Stimulated activated CD4-positive, alpha-beta T cell treated with anti-CD3 and anti-CD28 coated beads, TNF-alpha, amount 100 ng/mL, for 4 hours (primary cell): ENCODE data around the gene CNDP1.

Source experiments
- DNase-seq, 3 experiments: peaks; one replicate each; pipeline ENCODE4 v3.0.0-alpha.2; 2020; ENCODE audit warnings: low read depth in 3 of 3

Gene CNDP1

DNA sequence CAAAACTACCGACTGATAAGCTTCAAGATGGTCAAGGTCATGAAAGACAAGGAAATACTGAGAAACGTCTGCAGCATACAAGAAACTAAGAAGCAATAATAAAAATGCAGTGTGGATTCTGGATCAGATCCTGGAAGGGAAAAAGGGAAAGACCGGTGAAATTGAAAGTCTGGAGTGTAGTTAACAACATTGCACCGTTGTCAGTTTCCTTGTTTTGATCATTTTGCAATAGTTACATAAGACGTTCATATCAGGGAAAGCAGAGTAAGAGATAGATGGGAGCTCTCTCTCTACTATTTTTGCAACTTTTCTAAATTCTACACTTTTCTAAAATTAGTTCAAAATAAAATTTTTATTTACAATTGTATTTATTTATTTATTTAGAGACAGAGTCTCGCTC lies 48.3 kb downstream of the CNDP1 start:
- DNase-seq: no peak

DNA sequence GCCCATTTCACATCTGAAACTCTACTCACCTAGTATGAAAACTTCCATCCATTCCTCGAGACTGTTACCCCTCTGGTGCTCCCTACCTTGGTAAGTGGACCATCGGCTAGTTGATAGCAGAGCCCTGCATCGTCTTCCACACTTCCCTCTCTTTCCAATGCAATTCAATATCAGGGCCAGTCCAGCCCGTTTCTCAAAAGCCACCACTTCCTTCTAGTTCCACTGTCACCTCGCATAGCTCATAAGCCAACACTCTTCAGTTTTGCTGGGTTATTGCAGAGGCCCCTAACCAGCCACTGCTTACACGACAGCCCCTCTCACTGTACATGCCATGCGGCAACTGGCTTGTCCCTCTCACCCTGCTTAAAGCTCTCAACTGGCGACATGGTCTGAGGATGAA lies 53.1 kb downstream of the CNDP1 start:
- DNase-seq: no peak

DNA sequence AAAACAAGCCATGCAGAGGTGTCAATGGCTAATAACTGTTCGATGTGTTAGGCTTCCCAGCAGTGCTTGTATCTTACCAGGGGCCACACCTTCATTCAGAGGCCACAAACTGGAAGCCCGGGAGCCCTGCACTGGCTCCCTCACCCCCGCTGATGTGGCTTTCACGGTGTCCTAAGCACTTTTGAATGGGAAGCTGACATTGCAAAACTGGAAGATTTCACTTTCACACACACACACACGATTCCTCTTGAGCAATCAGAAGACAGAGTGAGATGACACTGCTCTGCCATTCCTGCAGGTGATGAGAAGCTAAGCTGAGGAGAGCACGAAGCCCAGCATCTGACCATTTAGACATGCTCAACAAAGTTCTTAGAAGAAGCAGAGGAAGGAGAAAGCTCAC lies 54.7 kb downstream of the CNDP1 start:
- no peak for DNase-seq

DNA sequence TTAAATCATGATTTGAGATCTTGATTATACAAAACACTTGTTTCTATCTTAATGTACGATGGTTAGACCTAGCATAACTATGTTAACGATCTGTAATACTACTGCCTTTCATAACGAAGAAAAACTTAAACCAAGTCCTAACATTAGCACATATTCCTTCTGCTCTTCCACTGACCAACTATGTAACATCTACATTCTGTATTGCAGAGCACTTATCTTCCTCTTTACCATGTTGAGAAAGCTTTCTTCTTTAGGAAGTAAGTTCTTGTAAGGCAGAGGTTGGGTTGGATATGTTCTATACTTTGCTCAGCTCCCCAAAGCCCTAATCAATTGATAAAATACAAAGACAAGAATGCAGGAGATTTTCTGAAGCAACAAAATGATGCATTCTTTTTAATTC lies 55.5 kb downstream of the CNDP1 start:
- DNase-seq: no peak

DNA sequence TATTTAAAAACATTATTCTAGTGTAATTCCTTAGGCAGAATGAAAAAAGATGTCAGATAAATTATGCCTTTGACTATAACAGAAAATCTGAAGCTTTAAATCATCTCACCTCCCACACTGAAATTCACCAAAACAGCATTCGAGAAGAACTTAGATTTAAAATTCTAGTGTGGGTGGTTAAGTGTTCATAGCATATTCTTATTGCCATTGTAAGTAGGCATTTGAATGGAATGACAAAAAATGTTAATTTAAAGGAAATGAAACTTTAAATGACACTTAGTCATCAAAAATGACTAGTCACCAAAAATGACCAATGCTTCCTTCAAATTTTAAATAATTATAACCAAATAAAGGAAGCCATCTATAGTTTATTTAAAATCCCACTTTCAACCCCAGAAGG lies 56.4 kb downstream of the CNDP1 start:
- DNase-seq: no peak

DNA sequence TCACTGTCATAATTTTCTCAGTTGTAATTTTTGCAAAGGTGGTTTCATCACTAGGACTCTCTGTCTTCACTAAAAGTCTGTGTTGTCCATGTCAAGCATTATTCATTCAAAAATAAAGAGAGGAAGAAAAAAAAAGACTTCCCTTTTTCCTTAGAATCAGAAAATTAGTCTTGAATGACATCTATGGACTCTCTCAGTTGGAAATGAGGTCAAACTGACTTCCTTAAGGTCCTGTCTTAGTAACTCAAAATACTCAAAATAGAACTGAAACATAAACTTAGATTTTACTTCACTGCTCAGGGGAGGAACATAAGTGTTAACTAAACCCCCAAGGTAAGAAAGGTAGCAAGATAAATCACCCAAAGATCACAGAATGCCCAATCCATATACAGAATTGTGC lies 61.1 kb downstream of the CNDP1 start:
- DNase-seq: no peak

DNA sequence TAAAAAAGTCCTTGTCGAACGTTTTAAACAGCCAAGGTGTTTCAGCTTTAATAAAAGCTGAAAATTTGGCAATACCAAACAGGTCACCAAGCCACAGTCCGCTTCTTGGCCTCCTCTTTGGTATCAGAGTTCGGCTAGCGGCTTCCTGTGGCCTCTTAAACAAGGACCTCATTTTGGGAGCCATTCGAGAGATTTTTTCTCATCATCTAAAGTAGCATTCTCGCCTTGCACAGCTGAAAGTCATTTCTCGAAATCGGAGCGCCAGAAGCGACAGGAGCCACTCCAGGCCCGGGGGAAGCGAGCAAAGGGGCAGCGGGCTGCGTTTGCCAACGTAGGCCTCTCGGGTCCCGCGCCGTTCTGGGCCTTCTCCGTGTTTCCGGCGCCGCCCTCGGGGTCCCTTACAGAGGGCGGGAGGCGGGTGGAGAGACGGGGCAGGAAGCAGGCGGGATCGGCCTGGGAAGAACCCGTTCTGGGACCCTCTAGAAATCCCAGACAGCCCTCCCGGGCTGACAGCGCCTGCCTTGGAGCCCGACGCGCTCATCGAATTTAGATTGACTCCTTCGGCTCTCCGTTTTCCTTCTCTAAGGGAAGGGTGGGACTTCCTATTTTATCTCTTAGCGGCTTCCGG lies 62.8 kb downstream of the CNDP1 start:
- peak; percentile 52 to 57 (median 52) for DNase-seq

DNA sequence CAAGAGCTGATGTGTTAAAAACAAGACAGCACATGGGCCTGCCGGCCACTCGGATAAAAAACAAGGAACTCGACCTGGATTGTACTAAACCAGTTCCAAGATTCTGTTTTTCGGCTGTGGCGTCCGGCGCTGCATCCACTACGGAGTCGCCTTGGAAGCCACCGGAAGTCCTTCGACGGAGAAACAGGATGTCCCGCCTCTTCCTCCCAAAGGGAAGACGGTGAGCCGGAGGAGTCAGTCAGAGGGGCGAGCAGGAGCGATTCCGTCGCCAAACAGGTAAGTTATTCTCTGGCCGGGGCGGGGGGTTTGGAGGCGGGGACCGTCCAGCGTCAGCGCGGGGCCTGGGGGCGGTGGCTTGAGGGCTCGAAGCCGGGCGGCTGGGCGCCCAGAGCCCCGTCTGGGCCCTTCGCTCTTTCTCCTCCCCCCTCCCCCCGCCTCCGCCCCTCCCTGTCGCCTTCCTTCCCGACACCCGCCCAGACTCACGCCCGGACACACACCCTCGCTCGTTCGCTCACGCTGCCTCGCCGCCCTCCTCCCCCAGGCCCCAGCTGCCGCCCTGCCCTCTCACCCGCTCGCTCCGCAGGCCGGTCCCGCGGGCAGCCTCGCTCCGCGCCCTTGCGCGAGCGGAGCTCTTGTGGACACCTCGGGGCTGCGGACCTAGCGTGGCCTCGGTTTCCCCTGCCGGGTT lies 63.5 kb downstream of the CNDP1 start, which contains the start of gene ZNF407:
ZNF407 (plus strand) TSS at position 209 of the 688 bp plus-strand sequence. CDS start 33,150 bp downstream, outside the sequence.
- DNase-seq: peak; percentile 74 to 79 (median 77)

DNA sequence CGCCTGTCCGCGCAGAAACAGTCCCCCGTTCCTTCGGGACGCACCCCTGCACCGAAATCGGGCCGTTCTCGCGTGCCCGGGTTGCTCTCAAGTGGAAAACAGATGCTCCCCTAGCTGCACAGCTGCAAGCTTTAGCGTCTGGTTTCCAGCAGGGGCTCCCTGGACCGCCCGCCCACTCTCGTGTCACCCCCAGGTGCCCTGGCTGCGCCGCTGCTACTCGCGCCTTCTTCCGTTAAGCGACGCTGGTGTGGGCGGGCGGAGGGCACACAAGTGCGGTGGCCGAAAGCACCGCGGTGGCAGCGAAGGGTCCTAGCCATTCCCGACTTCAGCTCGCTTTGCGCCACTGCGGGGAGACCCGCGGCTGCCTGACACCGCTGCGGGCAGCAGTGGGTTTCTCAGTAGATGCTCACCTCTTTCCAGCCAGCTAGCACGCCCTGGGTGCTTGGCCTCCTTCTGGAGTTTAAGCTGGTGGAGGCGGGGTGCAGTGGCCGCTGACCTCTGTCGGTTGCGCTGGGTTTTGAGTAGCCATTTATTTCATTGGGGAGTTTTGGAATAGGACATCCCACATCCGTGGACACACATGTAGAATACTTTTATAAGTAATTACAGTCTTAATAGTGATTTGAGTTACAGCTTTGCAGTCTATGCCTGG lies 64.2 kb downstream of the CNDP1 start:
- peak; percentile 34 to 50 (median 47) for DNase-seq

DNA sequence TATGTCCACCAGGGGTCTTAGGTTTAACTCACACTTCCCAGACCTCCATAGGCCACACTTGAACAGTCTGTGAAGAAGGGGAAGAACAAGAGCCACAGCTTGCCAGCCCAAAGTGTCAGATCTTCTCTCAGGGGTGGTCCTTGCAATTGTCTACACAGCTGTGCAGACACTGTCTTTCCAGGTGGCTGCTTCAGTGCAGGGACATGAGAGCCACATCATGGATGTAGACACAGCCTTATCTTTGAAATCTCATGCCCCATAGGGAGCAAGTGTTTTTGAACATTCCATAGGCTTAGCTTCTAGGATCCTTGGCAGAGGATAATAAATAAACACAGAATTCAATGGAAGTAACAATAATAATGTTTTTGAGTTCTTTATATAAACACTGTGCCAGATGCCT lies 70.1 kb downstream of the CNDP1 start:
- no peak for DNase-seq

DNA sequence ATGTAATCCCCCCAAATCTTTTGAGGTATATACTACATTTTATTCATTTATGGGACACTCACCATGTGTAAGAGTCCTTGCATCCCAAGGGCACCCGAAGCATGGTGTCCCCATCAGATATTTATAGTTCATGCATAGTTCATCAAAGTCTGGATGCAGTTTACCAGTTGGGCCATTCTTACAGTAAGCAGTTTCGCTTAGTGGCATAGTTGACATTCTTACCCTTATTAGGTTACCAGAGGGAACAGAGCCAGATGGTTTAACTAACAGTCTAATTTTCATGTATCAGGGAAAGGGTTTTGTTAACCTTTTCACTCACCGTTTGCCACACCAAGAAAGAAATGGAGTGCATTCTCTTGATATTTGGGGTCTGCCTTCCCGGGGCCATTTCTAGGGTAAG lies 70.5 kb downstream of the CNDP1 start:
- DNase-seq: no peak

DNA sequence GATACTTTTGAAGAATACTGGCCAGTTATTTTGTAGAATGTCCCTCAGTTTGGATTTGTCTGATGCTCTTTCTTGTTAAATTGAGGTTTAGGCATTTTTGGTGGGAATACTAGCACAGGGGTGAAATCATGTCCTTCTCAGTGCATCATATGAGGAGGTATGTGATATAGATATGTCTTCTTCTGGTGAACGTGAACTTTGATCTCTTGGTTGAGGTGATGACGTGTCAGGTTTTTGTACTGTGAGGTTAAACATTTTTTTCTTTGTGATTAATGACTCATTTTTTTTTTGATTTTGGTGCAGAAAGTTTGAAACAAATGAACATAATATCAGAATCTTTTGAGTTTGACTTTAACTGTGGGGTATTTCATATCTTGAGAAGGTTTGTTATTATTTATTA lies 74.4 kb downstream of the CNDP1 start:
- DNase-seq: no peak

DNA sequence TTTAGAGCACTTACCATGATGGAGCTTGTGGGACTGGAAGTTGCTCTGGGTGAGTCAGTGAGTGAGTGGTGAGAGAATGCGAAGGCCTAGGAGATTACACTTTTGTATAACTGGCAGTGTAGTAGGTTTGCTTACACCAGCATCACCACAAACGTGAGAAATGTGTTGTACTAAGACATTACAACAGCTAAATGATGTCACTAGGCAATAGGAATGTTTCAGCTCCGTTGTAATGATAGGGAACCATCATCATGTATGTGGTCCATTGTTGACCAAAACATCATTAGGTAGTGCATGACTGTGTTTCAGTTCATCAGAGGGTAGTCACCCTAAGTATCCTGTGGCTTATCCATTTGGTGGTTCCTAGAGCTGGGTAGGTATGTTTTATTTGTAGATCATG lies 75.2 kb downstream of the CNDP1 start:
- DNase-seq: no peak

DNA sequence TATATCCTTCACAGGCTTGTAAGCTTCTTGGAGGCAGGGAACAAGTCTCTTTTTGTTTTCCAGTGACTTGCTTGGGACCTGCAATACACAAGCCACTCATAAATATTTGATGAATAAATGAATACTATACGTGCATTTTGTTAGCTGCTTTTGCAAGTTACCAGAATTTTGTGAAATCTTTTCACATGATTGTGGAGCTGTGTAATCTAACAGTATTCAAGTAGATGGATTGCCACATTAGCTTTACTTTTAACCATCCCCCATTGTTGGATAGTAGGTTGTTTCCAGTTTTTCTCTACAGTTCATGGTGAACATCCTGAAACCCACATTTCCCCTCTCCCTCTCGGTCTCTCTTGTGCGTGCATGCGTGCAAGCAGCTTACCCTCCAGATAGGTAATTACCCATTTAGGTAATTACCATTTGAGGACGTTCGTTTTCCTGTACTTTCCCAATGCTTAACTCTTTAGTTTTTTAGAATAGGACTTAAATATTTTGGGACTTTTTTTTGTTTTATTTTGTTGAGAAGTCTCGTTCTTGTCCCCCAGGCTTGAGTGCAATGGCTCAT lies 75.8 kb downstream of the CNDP1 start:
- DNase-seq: no peak

DNA sequence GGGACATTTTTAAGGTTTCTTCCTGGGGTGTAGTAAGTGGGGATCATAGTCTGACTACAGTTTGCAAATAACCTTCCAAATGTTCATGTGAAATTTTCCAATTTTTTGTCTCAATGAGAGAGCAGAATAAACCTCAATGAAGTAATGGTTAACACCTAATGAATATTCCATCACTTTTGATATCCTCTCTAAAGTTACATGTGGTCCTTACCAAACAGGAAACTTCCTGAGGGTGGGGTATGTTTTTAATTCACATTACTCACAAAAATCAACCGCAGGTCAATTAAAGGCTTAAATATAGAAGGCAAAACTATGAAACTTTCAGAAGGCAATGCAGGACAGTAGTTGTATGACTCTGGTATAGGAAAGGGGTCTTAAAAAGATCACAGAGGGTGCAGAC lies 76.6 kb downstream of the CNDP1 start:
- no peak for DNase-seq

DNA sequence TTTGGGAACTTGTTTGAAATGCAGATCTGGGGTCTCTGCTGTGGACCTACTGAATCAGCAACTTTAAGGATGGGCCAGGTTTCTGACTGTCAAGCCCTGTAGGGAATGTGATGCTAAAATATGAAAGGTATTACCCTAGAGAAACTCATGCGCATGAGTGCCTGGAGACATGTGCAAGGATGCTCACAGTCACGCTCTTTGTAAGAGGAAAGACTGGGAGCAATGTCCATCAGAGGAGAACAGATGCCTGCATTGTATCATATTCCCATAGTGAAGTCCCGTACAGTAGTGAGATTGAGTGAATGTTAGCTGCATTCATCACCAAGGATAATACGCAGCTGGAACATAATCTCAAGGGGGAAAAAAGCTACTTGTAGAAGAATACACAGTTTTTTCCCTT lies 77.5 kb downstream of the CNDP1 start:
- DNase-seq: no peak

DNA sequence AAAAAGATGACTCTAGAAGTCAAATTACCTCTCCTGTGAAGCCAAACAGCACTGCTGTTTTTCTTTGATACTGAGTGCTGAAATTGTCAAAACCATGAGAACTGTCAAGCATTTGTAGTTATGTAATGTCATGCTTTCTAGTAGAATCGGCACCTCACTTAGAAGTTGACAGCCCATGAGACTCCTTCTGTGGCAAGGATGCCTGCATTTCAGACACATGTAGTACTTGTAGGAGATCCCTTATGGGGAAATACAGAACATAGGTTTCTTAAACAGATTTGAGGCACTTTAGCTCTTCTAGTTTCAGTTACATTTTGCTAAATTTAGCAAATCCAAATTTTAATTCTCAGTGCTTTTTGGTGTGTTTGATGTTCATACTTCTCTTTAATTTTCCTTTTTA lies 79.1 kb downstream of the CNDP1 start:
- DNase-seq: no peak

DNA sequence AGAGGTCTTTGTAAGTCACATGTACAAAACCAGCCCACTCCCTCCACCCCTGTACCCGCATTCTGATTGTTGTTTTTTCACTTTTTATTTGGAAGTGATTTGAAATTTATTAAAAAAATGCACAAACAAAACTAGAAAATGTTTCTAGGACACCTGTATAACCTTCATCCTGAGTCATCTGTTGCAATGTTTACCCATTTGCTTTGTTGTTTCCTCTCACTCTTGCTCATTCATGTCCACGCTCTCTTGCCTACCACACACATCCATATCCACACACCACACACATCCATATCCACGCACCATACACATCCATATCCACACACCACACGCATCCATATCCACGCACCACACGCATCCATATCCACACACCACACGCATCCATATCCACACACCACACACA lies 82.2 kb downstream of the CNDP1 start:
- DNase-seq: no peak

DNA sequence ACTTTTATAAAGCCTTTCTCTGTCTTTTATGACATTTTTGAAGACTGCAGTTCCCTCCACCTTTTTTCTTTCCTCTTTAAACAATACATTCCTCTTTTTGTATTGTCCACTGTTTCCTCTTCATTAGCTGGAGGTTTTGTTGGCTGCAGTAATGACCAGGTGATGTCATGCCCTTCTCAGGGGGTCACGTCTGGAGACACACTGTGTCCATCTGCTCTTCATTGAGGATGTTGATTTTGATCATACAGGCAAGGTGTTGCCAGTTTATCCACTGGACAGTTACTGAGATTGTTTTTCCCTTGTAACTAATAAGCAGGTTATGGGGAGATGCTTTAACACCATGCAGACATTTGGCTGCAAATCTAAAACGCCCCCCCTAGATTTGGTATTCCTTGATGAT lies 83.2 kb downstream of the CNDP1 start:
- DNase-seq: no peak

DNA sequence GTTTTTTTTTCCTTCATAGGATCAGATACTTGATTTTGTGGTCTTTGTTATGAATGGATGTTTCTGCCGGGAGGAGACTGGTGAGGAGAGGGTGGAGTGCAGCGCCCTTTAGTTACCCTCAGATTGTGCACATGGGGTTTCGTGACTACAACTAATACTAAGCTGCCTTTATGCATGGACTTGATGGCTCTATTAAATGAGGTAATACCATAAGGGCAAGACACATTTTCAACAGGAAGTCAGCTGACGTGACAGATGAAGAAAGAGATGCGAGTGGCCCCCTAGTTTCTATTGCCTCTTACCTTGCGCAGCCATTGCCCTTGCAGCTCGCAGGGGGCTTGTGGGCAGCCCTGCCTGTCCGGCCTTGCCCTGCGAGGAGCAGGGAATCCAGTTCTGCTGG lies 87.8 kb downstream of the CNDP1 start:
- no peak for DNase-seq

DNA sequence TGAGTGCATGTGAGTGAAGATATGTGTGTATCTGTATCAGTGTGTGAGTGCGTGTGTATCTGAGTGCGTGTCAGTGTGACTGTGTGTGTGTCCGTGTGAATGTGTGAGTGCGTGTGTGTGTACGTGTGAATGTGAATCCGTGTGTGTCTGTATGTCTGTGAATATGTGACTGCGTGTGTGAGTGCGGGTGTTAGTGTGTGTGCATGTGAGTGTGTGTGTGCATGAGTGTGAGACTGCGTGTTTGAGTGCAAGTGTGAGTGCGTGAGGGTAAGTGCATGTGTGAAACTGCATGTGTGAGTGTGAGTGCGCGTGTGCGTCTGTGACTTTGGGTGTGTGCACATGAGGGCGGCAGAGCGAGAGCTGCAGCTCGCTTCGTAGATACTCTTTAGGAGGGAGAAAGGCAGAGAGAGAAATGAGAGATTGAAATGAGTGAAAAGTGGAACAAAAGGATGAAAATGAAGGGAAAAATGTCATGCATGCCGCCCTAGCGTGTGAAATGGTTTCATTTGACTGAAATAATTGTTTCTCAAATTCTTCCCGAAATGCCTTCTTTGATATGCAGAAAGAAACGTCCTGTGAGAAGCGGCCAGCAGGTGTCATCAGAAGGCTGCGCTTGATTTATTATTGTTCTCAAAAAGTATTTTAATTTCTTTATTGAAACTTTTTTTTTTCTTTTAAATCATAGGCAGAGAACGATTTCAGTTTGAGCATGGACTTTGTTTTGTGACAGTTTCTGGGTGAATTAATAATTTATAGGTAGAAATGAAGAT lies 88.9 kb downstream of the CNDP1 start:
- DNase-seq: no peak

DNA sequence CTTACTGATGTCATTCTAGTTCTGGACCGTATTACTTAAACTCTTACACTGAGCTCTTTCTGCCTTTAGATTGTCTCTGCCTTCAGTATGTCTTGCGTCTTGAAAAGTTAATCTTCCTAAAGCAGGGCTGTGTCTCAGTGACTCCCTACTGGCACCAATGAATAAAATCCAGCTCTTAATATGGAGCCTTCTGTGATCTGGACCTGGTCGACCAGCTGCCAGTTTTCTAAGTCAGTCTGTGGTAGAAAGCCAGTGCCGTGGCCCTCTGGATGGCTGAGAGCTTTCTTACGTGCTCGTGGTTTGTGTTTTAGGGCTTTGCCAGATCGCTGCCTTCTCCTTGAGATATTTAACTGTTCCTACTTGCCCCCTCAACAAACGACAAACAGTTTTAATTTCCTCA lies 90.2 kb downstream of the CNDP1 start:
- DNase-seq: no peak
